Ascending aorta (tissue), 2 donors: ENCODE data around the gene RFLNA. TPM values are rescaled to one million over a fixed set of nuclear protein-coding genes. Genes with fewer than 3 reads are reported as not detected.

ENCODE experiments used
- DNase-seq, 2 donors: peaks; one replicate each; pipeline ENCODE4 v3.0.0-alpha.2; 2019; ENCODE audit warnings: low spot score in 2 of 2
- H3K27ac ChIP-seq, 2 donors: fragments of 200-600 bp; sonication (generic); one replicate each; pipeline ENCODE4 v1.5.1; 2016 to 2017; ENCODE audit warnings: mild to moderate bottlenecking in 1 of 2
- H3K27me3 ChIP-seq: fragments of 200-600 bp; sonication (generic); one replicate; pipeline ENCODE4 v1.5.1; 2017
- H3K36me3 ChIP-seq, 2 donors: fragments of 200-600 bp; sonication (generic); one replicate each; pipeline ENCODE4 v1.5.1; 2016
- H3K4me1 ChIP-seq, 2 donors: fragments of 200-600 bp; sonication (generic); one replicate each; pipeline ENCODE4 v1.5.1; 2016 to 2017; ENCODE audit warnings: mild to moderate bottlenecking in 1 of 2
- H3K4me3 ChIP-seq, 2 donors: fragments of 200-600 bp; sonication (generic); one replicate each; pipeline ENCODE4 v1.5.1; 2016 to 2017; ENCODE audit warnings: mild to moderate bottlenecking in 1 of 2
- H3K9me3 ChIP-seq, 2 donors: fragments of 200-600 bp; sonication (generic); one replicate each; pipeline ENCODE4 v1.5.1; 2016
- intact Hi-C: fragments of 100-400 bp; cut with DNase I; formaldehyde crosslinking; loops from one replicate; pipeline ENCODE4 v1.15.1; 2023
- total RNA-seq: library from RNA; depleted of rRNA; stranded (reverse); fragments of >200 nt; gene quantifications from one replicate; pipeline ENCODE4 v1.1.0, GENCODE V29; 2016
- TF ChIP-seq, protein P1 (sequence below), 3 experiments: fragments of 200-600 bp in 2 of 3; fragments of 450-650 bp in 1 of 3; sonication (generic) in 2 of 3; IDR thresholded peaks; one replicate each; pipeline ENCODE4 v1.5.1; 2016 to 2019; ENCODE audit warnings: antibody characterized with exemption in 3 of 3, mild to moderate bottlenecking in 1 of 3, moderate library complexity in 1 of 3

Gene RFLNA
- total RNA-seq, 1 donor from 2014 or later = not detected

DNA sequence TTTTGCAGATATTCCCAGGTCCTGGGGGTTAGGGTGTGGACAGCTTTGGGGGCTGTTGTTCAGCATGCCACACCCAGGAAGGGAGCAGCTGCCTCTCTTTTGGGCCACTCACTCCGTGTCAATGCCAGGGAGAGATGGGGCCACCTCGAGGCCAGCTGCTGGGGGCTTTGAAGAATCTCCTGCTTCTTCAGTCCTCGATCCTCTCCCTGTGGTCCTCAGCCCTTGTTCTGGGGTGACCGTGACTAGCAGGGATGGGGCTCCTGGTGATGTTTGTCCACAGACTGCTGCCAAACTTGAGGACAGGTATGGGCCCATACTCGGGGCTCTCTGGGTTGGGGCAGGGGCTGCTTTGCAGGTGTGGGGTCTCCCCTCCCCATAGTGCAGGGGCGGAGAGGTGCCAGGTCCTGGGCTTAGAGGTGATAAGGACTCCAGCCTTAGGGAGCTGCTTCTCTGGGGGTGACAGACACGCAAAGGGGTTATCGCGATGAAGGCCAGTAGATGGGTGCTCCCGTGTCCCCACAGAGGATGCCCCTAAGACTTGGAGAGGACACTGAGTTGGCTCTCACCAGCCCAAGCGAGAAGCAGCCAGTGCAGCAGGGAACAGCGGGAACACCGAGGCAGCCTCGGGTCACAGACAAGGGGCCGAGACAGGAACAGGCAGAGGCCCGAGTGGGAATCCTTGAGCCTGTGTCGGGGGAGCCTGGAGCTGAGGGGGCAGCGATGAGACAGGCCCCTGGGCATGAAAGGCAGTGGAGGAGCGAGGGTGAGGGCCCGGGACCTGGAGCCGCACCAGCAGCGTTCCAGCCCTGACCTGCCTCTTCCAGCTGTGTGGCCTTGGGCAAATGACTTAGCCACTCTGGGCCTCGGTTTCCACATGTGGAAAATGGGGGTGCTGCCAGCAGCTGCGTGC lies 11.1 kb downstream of the RFLNA start:
- no peaks in the 10 kb centered on the region for H3K9me3 ChIP-seq
- H3K27ac ChIP-seq = no peak overlapping the region
- H3K27me3 ChIP-seq = no peaks in the 10 kb centered on the region
- DNase-seq = no peak
- no peaks in the 10 kb centered on the region for H3K4me1 ChIP-seq
- intact Hi-C loops = no loop called here
- no peaks in the 10 kb centered on the region for H3K36me3 ChIP-seq
- H3K4me3 ChIP-seq = no peak overlapping the region
- TF ChIP-seq, protein P1, sequence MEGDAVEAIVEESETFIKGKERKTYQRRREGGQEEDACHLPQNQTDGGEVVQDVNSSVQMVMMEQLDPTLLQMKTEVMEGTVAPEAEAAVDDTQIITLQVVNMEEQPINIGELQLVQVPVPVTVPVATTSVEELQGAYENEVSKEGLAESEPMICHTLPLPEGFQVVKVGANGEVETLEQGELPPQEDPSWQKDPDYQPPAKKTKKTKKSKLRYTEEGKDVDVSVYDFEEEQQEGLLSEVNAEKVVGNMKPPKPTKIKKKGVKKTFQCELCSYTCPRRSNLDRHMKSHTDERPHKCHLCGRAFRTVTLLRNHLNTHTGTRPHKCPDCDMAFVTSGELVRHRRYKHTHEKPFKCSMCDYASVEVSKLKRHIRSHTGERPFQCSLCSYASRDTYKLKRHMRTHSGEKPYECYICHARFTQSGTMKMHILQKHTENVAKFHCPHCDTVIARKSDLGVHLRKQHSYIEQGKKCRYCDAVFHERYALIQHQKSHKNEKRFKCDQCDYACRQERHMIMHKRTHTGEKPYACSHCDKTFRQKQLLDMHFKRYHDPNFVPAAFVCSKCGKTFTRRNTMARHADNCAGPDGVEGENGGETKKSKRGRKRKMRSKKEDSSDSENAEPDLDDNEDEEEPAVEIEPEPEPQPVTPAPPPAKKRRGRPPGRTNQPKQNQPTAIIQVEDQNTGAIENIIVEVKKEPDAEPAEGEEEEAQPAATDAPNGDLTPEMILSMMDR (IDR thresholded peaks at IDR 0.05) = no peak

DNA sequence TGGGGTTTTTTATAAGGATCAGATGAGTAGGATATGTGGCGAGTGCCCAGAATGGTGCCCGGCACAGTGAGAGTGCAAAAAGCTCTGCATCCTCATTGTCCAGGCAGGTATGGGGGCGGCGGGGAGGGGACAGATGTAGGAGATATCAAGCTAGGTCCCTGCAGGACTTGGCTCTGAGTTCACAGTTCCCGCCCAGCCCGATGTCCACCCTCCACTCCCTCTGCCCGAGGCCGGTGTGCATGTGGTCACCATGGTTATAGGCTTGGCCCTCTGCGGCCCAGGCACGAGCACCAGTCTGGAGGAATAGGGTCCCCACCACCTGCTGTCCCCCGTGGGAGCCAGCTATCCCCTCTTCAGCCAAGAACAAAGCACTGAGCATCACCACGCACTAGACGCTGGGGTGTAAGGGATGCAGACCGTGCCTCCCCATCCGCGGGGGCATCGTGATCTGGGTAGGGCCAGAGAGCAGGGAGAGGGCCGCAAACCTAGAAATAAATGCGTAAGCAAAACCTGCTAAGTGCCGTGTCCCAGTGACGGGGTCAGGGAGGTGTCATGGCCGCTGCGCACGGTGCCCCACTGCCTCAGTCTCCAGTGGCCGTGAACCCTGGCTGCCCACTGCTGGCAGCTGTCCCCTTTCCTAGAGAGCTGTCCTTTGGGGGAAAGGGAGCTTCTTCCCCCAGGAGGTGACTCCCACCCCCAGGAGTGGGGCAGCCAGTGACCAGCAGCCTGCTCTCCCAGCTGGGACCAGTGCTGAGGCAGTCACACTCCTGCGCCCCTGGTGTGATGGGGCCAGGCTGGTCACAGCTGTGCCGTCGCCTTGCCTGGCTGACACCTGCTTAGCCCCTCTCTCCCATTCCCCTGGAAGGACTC lies 12.0 kb downstream of the RFLNA start:
- Histone ChIP-seq H3K36me3 (no peaks in the 10 kb centered on the region), H3K27ac (no peak overlapping the region), H3K4me3 (no peak overlapping the region), H3K4me1 (no peaks in the 10 kb centered on the region), H3K27me3 (no peaks in the 10 kb centered on the region), H3K9me3 (no peaks in the 10 kb centered on the region)
- no peak for DNase-seq
- TF ChIP-seq, protein P1 (IDR thresholded peaks at IDR 0.05) = no peak
- intact Hi-C loops = no loop called here

DNA sequence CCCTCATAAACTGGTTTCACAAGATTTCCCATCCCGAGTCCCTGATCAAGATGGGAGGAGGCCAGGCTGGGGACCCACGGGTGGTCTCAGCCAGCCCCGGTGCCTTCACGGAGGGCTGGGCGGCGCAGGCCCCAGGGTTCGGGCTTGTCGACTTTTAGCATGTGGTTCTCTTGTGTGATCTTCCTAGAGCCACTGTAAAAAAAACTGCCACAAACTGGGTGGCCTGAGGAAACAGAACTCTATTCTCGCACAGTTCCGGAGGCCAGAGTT lies 12.6 kb downstream of the RFLNA start:
- H3K4me3 ChIP-seq = no peak overlapping the region
- no peak overlapping the region for H3K27ac ChIP-seq
- no peaks in the 10 kb centered on the region for H3K27me3 ChIP-seq
- H3K9me3 ChIP-seq = no peaks in the 10 kb centered on the region
- H3K36me3 ChIP-seq = no peaks in the 10 kb centered on the region
- no peaks in the 10 kb centered on the region for H3K4me1 ChIP-seq
- TF ChIP-seq, protein P1 (IDR thresholded peaks at IDR 0.05) = no peak
- intact Hi-C loops = no loop called here
- DNase-seq = no peak

DNA sequence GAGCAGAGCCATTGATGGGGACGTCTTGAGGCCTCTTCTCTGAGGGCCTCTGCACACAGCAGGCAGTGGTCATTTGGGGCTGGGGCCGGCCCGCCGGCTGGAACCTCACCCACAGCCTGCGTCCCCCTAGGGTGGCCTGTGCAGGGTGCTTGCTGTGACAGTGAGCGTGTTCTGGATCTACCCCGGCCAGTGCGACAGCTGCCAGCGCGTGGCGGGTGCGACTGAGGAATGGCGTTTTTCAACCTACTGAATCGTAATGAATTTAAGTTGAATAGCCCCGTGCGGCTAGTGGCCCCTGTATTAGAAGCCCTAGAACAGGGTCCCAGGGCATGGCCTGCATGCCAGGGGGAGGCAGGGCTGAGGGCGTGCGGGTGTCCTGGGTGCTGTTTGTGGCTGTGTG lies 13.8 kb downstream of the RFLNA start:
- Histone ChIP-seq H3K4me3 (no peak overlapping the region), H3K9me3 (no peaks in the 10 kb centered on the region), H3K4me1 (no peaks in the 10 kb centered on the region), H3K27me3 (no peaks in the 10 kb centered on the region), H3K36me3 (no peaks in the 10 kb centered on the region), H3K27ac (no peak overlapping the region)
- intact Hi-C loops = no loop called here
- no peak for DNase-seq
- TF ChIP-seq, protein P1 (IDR thresholded peaks at IDR 0.05) = no peak

DNA sequence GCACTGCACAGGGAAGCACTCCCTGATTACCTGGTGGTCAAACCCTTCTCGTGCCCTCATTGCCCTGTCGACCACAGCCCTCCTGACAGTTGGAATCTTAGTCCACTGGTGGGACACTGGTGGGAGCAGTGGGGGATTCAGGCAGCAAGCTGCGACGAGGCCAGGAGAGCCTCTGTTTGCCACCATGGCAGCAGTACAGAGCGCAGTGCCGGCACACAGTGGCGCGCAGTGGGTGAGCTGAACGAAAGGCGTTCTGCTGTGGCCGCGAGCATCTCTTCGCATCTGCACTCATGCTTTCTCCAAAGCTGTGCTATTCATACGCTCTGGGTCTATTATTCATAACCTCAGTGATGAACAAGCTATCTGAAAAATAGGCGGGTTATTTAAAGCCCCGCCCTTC lies 14.3 kb downstream of the RFLNA start:
- Histone ChIP-seq H3K9me3 (no peaks in the 10 kb centered on the region), H3K27me3 (no peaks in the 10 kb centered on the region), H3K4me3 (no peak overlapping the region), H3K27ac (no peak overlapping the region), H3K36me3 (no peaks in the 10 kb centered on the region), H3K4me1 (no peaks in the 10 kb centered on the region)
- intact Hi-C loops = no loop called here
- no peak for DNase-seq
- TF ChIP-seq, protein P1 (IDR thresholded peaks at IDR 0.05) = no peak
